IMR-90 (cell line): Measurements from ENCODE around the gene USP28. TPM values are rescaled to one million over a fixed set of nuclear protein-coding genes. Genes with fewer than 3 reads are reported as not detected.
A peak's percentile ranks its signal among the peaks of the same experiment; 100 is the strongest.

Source experiments
- ATAC-seq: fragments of 200-7000 bp; cut with Tn5 transposase; 2 replicates; pipeline ENCODE4 v1.9.1; 2020; ENCODE audit warnings: low read depth, mild to moderate bottlenecking, moderate library complexity
- BruUV-seq: library from RNA; stranded (reverse); fragments of 400-500 nt; replicated peaks from 2 replicates; lab custom pipeline; 2021; lab: Mats Ljungman, UMichigan
- CTCF ChIA-PET: fragments of 300-600 bp; formaldehyde crosslinking; extraction: SDS; loops from one replicate; lab custom pipeline; 2021; ENCODE audit warnings: antibody characterized with exemption; lab: Yijun Ruan, JAX
- POLR2A ChIA-PET: fragments of 300-600 bp; sonication (Branson Sonifier 250); formaldehyde crosslinking; loops from one replicate; lab custom pipeline; 2022; ENCODE audit warnings: antibody characterized with exemption; ENCODE audit not compliant: unreplicated experiment; lab: Charles Lee
- DNase-seq: peaks from one replicate; pipeline ENCODE4 v3.0.0; 2013
- H2AFZ ChIP-seq: replicated peaks from 2 replicates; pipeline ENCODE3; 2013; ENCODE audit warnings: low read length, mild to moderate bottlenecking; ENCODE audit not compliant: poor library complexity
- H2AK5ac ChIP-seq: 2 replicates; pipeline ENCODE4 v1.6.1; 2013; ENCODE audit warnings: low read depth, low read length, inconsistent platforms
- H2AK9ac ChIP-seq: replicated peaks from 2 replicates; pipeline ENCODE3; 2013; ENCODE audit warnings: mild to moderate bottlenecking, low read depth, low read length, moderate library complexity; ENCODE audit not compliant: poor library complexity
- H2BK120ac ChIP-seq: 2 replicates; pipeline ENCODE4 v1.6.1; 2013; ENCODE audit warnings: low read depth, low read length, inconsistent platforms
- H2BK15ac ChIP-seq: 3 replicates; pipeline ENCODE4 v1.6.1; 2013; ENCODE audit warnings: low read depth, low read length, inconsistent platforms
- H2BK20ac ChIP-seq: 2 replicates; pipeline ENCODE4 v1.6.1; 2013; ENCODE audit warnings: low read depth, mild to moderate bottlenecking, inconsistent platforms, low read length, moderate library complexity
- H2BK5ac ChIP-seq: 2 replicates; pipeline ENCODE4 v1.6.1; 2013; ENCODE audit warnings: mild to moderate bottlenecking, low read depth, low read length, inconsistent platforms; ENCODE audit not compliant: poor library complexity, severe bottlenecking
- H3K14ac ChIP-seq: replicated peaks from 2 replicates; pipeline ENCODE4 v1.6.1; 2013; ENCODE audit warnings: low read depth, low read length, inconsistent platforms
- H3K18ac ChIP-seq: 2 replicates; pipeline ENCODE4 v1.6.1; 2013; ENCODE audit warnings: low read depth, low read length, control low read depth
- H3K23ac ChIP-seq: 2 replicates; pipeline ENCODE4 v1.6.1; 2013; ENCODE audit warnings: low read depth, low read length, inconsistent platforms
- H3K27ac ChIP-seq: 2 replicates; pipeline ENCODE4 v1.5.1; 2013; ENCODE audit warnings: mild to moderate bottlenecking, control low read depth, low read length; ENCODE audit not compliant: insufficient read depth
- H3K27me3 ChIP-seq: 2 replicates; pipeline ENCODE4 v1.6.1; 2013; ENCODE audit warnings: low read length; ENCODE audit not compliant: control insufficient read depth, insufficient read depth
- H3K36me3 ChIP-seq: 2 replicates; pipeline ENCODE4 v1.6.1; 2013; ENCODE audit warnings: low read length, mixed read lengths; ENCODE audit not compliant: control insufficient read depth, insufficient read depth
- H3K4ac ChIP-seq: 2 replicates; pipeline ENCODE4 v1.6.1; 2013; ENCODE audit warnings: low read depth, low read length, inconsistent platforms
- H3K4me1 ChIP-seq: 2 replicates; pipeline ENCODE4 v1.6.1; 2013; ENCODE audit warnings: low read length, mixed read lengths; ENCODE audit not compliant: control insufficient read depth, insufficient read depth
- H3K4me2 ChIP-seq: 2 replicates; pipeline ENCODE4 v1.6.1; 2013; ENCODE audit warnings: low read depth, mild to moderate bottlenecking, control low read depth, low read length, moderate library complexity
- H3K4me3 ChIP-seq: 2 replicates; pipeline ENCODE4 v1.5.1; 2013; ENCODE audit warnings: low read depth, mild to moderate bottlenecking, control low read depth, low read length, moderate library complexity; ENCODE audit not compliant: insufficient read depth
- H3K56ac ChIP-seq: 2 replicates; pipeline ENCODE4 v1.6.1; 2013; ENCODE audit warnings: low read length, inconsistent platforms; ENCODE audit not compliant: insufficient read depth; ENCODE audit errors: extremely low read depth
- H3K79me1 ChIP-seq, 2 experiments: 2 replicates each; pipeline ENCODE4 v1.6.1; 2013; ENCODE audit warnings: low read length in 2 of 2, inconsistent platforms in 1 of 2, low read depth in 1 of 2
- H3K9ac ChIP-seq: 2 replicates; pipeline ENCODE4 v1.6.1; 2013; ENCODE audit warnings: low read depth, low read length, control low read depth
- H3K9me1 ChIP-seq: 2 replicates; pipeline ENCODE4 v1.6.1; 2013; ENCODE audit warnings: low read length, inconsistent platforms; ENCODE audit not compliant: insufficient read depth
- H3K9me3 ChIP-seq: 2 replicates; pipeline ENCODE4 v1.6.1; 2013; ENCODE audit warnings: low read length; ENCODE audit not compliant: control insufficient read depth, insufficient read depth
- H4K20me1 ChIP-seq: 2 replicates; pipeline ENCODE4 v1.6.1; 2013; ENCODE audit warnings: low read length, inconsistent platforms; ENCODE audit not compliant: insufficient read depth
- H4K5ac ChIP-seq: 2 replicates; pipeline ENCODE4 v1.6.1; 2013; ENCODE audit warnings: mild to moderate bottlenecking, low read depth, low read length, control low read depth
- H4K8ac ChIP-seq, 2 experiments: 2 replicates each; pipeline ENCODE4 v1.6.1; 2013; ENCODE audit warnings: low read depth in 2 of 2, low read length in 2 of 2, control low read depth in 1 of 2, inconsistent platforms in 1 of 2
- H4K91ac ChIP-seq: 2 replicates; pipeline ENCODE4 v1.6.1; 2013; ENCODE audit warnings: low read depth, low read length, inconsistent platforms; ENCODE audit not compliant: insufficient read depth
- CEBPB ChIP-seq: IDR thresholded peaks from 2 replicates; pipeline ENCODE4 v1.6.1; 2012; ENCODE audit warnings: low read depth, low read length, improper control_type of control experiment
- CHD1 ChIP-seq: IDR thresholded peaks from 2 replicates; pipeline ENCODE4 v1.6.1; 2012; ENCODE audit warnings: low read depth, low read length, improper control_type of control experiment
- CTCF ChIP-seq: conservative IDR thresholded peaks from 2 replicates; pipeline ENCODE4 v1.5.1; 2012; ENCODE audit warnings: mild to moderate bottlenecking, low read depth, low read length, improper control_type of control experiment
- FOS ChIP-seq: fragments of 150-350 bp; IDR thresholded peaks from 2 replicates; pipeline ENCODE4 v1.6.1; 2016; ENCODE audit warnings: low read depth, low read length
- MAZ ChIP-seq: IDR thresholded peaks from 2 replicates; pipeline ENCODE4 v1.6.1; 2012; ENCODE audit warnings: low read depth, mild to moderate bottlenecking, low read length, improper control_type of control experiment, moderate library complexity, borderline replicate concordance
- NFE2L2 ChIP-seq: fragments of 150-350 bp; IDR thresholded peaks from 2 replicates; pipeline ENCODE4 v1.6.1; 2016; ENCODE audit warnings: low read depth, mild to moderate bottlenecking, low read length
- POLR2A ChIP-seq: IDR thresholded peaks from 2 replicates; pipeline ENCODE4 v1.6.1; 2012; ENCODE audit warnings: mild to moderate bottlenecking, low read depth, low read length
- RAD21 ChIP-seq: IDR thresholded peaks from 2 replicates; pipeline ENCODE4 v1.6.1; 2012; ENCODE audit warnings: low read length, improper control_type of control experiment
- SMC3 ChIP-seq: fragments of 150-350 bp; IDR thresholded peaks from 2 replicates; pipeline ENCODE4 v1.6.1; 2016; ENCODE audit warnings: low read depth, mild to moderate bottlenecking, antibody characterized with exemption, low read length, moderate library complexity
- WGBS, 2 experiments: methylation state at CpG; one replicate each; pipeline versions ENCODE4 v1.1.5 to v1.1.7; 2013; ENCODE audit warnings: missing lambda C conversion rate in 2 of 2; ENCODE audit not compliant: insufficient read length in 1 of 2; ENCODE audit errors: extremely low coverage in 2 of 2; 5-methylcytosine and 5-hydroxymethylcytosine counted together
- dilution Hi-C: fragments of 300-500 bp; cut with HindIII; formaldehyde crosslinking; loops from one replicate; pipeline ENCODE4 v1.14.3; 2018; ENCODE audit warnings: low sequenced_read_pairs; ENCODE audit not compliant: unreplicated experiment
- in situ Hi-C: fragments of 300-500 bp; cut with MboI; formaldehyde crosslinking; loops from 3 replicates; pipeline ENCODE4 v1.14.3; 2019; ENCODE audit warnings: low sequenced_read_pairs, inconsistent platforms, mixed read lengths
- intact Hi-C: fragments of 100-400 bp; cut with micrococcal nuclease; formaldehyde crosslinking; loops from 2 replicates; pipeline ENCODE4 v1.10.0; 2022
- polyA plus RNA-seq, 3 experiments: library from polyadenylated mRNA; depleted of rRNA; stranded (reverse); fragments of >200 nt; gene quantifications; 2 replicates each; pipeline ENCODE4 v1.2.3, GENCODE V29; 2012; ENCODE audit warnings: low replicate concordance in 1 of 3
- total RNA-seq: library from RNA; depleted of rRNA; stranded (reverse); fragments of >200 nt; gene quantifications from 2 replicates; pipeline ENCODE4 v1.2.3, GENCODE V29; 2012
- TF ChIP-seq, protein P1 (sequence below): fragments of 150-350 bp; IDR thresholded peaks from 2 replicates; pipeline ENCODE4 v1.6.1; 2016; ENCODE audit warnings: low read depth, mild to moderate bottlenecking, low read length, moderate library complexity, borderline replicate concordance

USP28 gene
- total and polyA plus RNA-seq, 2 of the 4 experiments (the other 2 are of a cell fraction) = 17.0 to 36.0 TPM

DNA sequence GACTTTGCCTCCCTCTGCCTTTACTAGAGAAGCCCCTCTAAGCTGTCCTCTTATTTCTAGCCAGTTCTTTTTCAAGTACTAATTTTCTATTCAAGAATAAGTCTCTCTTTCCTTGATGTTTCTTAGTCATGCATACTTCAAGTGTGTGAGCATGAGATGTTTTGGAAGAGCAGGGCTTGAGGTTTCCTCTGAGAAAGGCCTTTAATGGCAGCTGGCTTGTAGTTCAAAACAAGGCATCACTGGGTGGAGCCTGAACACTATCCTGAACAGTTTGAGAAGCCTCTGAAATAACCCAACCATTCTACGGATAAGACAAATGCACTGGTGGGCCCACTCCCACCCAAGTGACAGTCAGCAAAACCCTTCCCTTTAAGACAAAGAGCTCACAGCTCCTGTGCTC, 58.2 kb downstream of the USP28 start:
- no peak overlapping the region for H3K18ac ChIP-seq
- no peak overlapping the region for H4K91ac ChIP-seq
- H3K79me1 ChIP-seq = no peaks in the 10 kb centered on the region
- H3K9me3 ChIP-seq = no peaks in the 10 kb centered on the region
- no peak overlapping the region for H3K27ac ChIP-seq
- no peaks in the 10 kb centered on the region for H4K20me1 ChIP-seq
- dilution Hi-C loops = no loop called here
- no peak overlapping the region for H2BK120ac ChIP-seq
- ATAC-seq = peak; percentile 62; the same call in 1 of the 2 replicates
- no peak overlapping the region for H2AFZ ChIP-seq
- no peak overlapping the region for H3K4me3 ChIP-seq
- intact Hi-C loops = no loop called here
- no peak overlapping the region for H3K14ac ChIP-seq
- BruUV-seq = no TSS peak
- H3K56ac ChIP-seq = no peak overlapping the region
- H4K5ac ChIP-seq = no peak overlapping the region
- TF ChIP-seq MAZ = no peak
- no peak for TF ChIP-seq CHD1
- TF ChIP-seq RAD21 = no peak
- TF ChIP-seq NFE2L2 = no peak
- TF ChIP-seq POLR2A = no peak
- TF ChIP-seq CTCF = no peak
- TF ChIP-seq FOS = no peak
- TF ChIP-seq, protein P1, sequence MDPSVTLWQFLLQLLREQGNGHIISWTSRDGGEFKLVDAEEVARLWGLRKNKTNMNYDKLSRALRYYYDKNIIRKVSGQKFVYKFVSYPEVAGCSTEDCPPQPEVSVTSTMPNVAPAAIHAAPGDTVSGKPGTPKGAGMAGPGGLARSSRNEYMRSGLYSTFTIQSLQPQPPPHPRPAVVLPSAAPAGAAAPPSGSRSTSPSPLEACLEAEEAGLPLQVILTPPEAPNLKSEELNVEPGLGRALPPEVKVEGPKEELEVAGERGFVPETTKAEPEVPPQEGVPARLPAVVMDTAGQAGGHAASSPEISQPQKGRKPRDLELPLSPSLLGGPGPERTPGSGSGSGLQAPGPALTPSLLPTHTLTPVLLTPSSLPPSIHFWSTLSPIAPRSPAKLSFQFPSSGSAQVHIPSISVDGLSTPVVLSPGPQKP = no peak
- TF ChIP-seq SMC3 = no peak
- TF ChIP-seq CEBPB = no peak
- DNase-seq = peak; percentile 51
- no peaks in the 10 kb centered on the region for H3K4me1 ChIP-seq
- no peak overlapping the region for H4K8ac ChIP-seq
- no peak overlapping the region for H3K9ac ChIP-seq
- H2AK9ac ChIP-seq = no peak overlapping the region
- H2BK5ac ChIP-seq = no peak overlapping the region
- H2BK20ac ChIP-seq = no peak overlapping the region
- H3K4ac ChIP-seq = no peak overlapping the region
- no peak overlapping the region for H2BK15ac ChIP-seq
- H3K23ac ChIP-seq = no peak overlapping the region
- H3K4me2 ChIP-seq = no peak overlapping the region
- H3K36me3 ChIP-seq = peaks cover 17% of the 10 kb centered on the region
- in situ Hi-C loops = no loop called here
- H2AK5ac ChIP-seq = no peak overlapping the region
- no CpG with 5 or more reads among the region's 1 CpG for WGBS, 2 experiments
- ChIA-PET CTCF (no interaction called here), POLR2A (no interaction called here)
- H3K27me3 ChIP-seq = no peaks in the 10 kb centered on the region
- no peaks in the 10 kb centered on the region; the same call in 1 of the 2 replicates for H3K9me1 ChIP-seq
